Epithelial cell of esophagus (primary cell): ENCODE results near the gene GPATCH1.
"Not testable (repeated sequence)": the region's sequence is repeated elsewhere in the genome, so short reads cannot be mapped to it uniquely, and the experiment has no call there.

Experiments used
- DNase-seq: peaks from one replicate; pipeline ENCODE4 v3.0.0; 2010; ENCODE audit warnings: low read depth
- H3K4me3 ChIP-seq: 2 replicates; pipeline ENCODE4 v1.5.1; 2011; ENCODE audit warnings: mild to moderate bottlenecking, low read length, control low read depth
- TF ChIP-seq, protein P1 (sequence below): IDR thresholded peaks from 2 replicates; pipeline ENCODE4 v1.5.1; 2011; ENCODE audit warnings: low read depth, mild to moderate bottlenecking, low read length, control low read depth, inconsistent platforms; ENCODE audit not compliant: insufficient read depth; ENCODE audit errors: missing control alignments

The GPATCH1 gene

DNA sequence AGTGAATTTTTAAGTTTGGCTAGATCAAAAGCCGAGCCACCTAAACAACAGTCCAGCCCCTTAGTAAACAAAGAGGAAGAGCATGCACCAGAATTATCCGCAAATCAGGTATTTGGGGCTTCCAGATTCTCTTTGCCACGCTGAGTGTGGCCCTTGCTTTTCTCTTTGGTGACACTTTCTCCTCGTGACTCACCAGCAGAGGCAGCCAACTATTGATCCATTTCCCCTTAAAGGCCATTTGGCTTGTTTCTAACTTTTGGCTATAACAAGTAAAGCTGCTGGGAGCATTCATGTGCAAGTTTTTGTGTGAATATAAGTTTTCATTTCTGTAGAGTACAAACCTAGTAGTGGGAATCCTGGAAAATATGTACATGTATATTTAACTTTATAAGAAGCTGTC is 33.3 kb downstream of the GPATCH1 start:
- no peak for DNase-seq
- H3K4me3 ChIP-seq, result no peak overlapping the region
- TF ChIP-seq, protein P1, sequence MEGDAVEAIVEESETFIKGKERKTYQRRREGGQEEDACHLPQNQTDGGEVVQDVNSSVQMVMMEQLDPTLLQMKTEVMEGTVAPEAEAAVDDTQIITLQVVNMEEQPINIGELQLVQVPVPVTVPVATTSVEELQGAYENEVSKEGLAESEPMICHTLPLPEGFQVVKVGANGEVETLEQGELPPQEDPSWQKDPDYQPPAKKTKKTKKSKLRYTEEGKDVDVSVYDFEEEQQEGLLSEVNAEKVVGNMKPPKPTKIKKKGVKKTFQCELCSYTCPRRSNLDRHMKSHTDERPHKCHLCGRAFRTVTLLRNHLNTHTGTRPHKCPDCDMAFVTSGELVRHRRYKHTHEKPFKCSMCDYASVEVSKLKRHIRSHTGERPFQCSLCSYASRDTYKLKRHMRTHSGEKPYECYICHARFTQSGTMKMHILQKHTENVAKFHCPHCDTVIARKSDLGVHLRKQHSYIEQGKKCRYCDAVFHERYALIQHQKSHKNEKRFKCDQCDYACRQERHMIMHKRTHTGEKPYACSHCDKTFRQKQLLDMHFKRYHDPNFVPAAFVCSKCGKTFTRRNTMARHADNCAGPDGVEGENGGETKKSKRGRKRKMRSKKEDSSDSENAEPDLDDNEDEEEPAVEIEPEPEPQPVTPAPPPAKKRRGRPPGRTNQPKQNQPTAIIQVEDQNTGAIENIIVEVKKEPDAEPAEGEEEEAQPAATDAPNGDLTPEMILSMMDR, result no peak

DNA sequence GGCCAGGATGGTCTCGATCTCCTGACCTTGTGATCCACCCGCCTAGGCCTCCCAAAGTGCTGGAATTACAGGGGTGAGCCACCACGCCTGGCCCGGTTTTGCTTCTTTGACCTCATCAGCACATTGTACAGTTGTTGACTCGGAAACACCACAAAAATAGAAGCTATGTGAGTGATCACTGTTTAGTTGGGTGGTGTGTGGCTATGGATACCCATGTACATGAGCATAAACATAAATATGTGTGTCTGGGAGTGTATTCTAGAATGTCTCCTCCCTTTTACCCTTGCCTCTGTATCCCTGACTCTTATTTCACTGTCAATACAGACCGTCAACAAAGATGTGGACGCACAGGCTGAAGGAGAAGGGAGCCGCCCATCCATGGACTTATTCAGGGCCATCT is 36.5 kb downstream of the GPATCH1 start:
- H3K4me3 ChIP-seq, result no peak overlapping the region
- TF ChIP-seq, protein P1, result no peak
- DNase-seq, result no peak

DNA sequence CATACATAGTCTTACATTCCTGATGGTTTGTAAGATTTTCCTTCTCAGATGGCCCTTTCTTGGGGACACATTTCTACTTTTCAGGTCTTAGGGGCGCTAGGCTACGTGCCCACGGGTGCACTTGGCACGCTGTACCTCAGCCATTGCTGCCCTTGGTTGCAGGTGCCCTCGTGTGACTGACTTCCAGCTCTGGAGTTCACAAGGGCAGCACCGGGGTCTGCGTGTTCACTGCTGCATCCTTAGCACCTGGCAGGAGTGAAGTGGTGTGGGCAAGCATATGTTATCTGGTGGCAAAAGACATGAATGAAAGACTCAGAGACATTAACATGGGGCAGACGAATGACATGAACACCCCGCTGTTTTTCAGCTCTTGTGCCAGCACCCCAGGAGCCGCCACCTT is 37.7 kb downstream of the GPATCH1 start:
- DNase-seq, result no peak
- H3K4me3 ChIP-seq, result no peak overlapping the region
- TF ChIP-seq, protein P1, result no peak

DNA sequence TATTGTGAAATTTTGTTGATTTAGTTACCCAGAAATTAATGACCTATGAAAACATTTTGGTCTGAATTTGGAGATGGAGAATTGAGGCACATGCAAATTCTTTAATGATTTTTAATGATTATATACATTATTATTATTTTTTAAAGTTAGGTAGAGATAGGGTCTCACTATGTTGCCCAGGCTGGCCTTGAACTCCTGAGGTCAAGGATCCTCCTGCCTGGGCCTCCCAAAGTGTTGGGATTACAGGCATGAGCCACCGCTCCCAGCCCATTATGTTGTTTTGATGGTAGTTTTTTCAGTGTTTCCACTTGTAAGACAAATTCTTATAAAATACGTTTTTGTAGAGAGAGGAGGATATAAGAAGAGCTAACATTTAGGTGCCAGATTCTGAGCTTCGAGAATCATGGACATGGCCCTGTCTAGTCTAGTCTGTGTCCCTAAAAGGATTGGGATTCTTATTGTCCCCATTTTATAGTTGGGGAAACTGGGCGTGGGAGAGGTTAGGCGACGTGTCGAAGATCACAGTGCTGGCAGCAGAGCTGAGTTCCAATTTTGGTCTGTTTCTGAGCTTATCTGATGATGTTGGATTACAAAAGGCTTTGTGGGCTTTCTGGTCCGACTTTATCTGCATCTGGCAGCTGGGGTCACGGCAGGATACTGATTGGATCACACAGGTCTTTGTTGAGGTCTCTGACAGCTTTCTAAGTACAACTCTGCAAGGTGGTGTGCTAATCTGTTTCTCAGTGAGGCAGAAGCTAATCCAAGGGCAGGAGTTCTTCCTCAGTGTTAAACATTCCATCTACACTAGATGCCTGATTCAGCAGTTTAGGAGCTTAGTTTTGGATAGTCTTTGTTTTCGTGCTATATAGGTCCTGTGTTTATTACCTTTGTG is 43.5 kb downstream of the GPATCH1 start:
- H3K4me3 ChIP-seq, result no peak overlapping the region

DNA sequence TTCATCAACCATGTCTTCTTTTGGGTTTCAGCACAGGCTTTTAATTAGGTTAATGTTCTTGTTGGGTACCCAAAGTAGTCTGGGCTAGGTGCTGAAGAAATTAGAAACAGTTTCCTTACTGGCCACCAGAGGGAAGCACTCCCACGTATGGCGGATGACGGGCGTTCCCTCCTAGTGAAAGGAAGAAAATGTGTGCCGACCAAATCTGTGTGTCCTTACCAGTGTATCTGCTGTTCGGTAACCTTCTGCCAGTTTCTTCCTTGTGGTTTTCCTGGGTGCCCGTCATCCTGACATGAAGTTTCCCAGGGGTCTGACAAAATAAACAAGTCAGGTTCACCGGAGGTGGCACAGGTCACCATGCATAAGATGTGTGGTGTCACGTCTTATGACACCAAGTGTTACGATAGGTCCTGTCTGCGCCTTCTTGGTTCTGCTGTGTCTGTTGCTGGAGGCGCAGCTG is 45.0 kb downstream of the GPATCH1 start:
- DNase-seq, result peak; percentile 72
- H3K4me3 ChIP-seq, result no peak overlapping the region
- TF ChIP-seq, protein P1, result peak; percentile 91

More for the DNA sequence above, 43.5 kb downstream of the GPATCH1 start:
- TF ChIP-seq, protein P1, result no peak
- DNase-seq, result no peak

DNA sequence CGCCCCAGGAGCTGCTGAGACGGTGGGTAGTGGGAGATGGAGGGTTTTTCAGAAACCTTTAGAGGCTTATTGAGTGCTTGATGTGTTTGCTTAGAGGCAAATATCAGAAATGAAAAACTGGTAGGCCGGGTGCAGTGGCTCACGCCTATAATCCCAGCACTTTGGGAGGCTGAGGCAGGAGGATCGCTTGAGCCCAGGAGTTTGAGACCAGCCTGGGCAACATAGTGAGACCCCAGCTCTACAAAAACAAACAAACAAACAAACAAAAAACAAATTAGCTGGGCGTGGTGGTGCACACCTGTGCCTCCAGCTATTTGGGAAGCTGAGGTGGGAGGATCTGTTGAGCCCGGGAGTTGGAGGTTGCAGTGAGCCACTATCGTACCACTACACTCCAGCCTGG is 45.7 kb downstream of the GPATCH1 start:
- DNase-seq, H3K4me3 ChIP-seq: not testable (repeated sequence)

DNA sequence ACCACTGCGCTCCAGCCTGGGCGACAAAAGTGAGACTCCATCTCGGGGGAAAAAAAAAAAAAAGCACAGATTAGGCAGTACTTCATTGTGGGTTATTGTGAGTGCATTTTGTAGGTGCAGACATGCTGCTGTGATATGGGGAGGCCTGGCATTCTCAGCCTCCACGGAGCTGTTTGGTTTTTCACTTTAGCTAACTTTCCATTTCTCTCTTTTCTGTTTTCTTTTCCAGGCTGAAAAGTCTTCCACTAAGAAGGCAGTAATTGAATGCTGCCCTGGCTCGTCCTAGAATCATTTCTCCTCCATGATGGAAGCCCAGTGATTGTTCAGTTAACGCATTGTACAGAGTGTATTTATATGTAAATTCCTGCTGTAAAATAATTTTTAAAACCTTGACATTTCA is 48.9 kb downstream of the GPATCH1 start:
- H3K4me3 ChIP-seq, result no peak overlapping the region
- no peak for DNase-seq
- TF ChIP-seq, protein P1, result no peak
